Activated CD4-positive, CD25-positive, alpha-beta regulatory T cell treated with anti-CD3 and anti-CD28 coated beads, Interleukin-2, amount 50 U/mL, for 16 hours (primary cell): ENCODE measurements around the gene INSIG2.
"Not testable (repeated sequence)": the region's sequence is repeated elsewhere in the genome, so short reads cannot be mapped to it uniquely, and the experiment has no call there.

ENCODE experiments used
- DNase-seq: peaks from one replicate; pipeline ENCODE4 v3.0.0-alpha.2; 2020; ENCODE audit warnings: low read depth, low spot score

INSIG2 gene

GRCh38 chr2:118059919-118060478 lies 28.3 kb upstream of the INSIG2 start:
- no peak for DNase-seq

- no peak for DNase-seq
These were observed 26.9 kb upstream of the INSIG2 start for GRCh38 chr2:118061135-118061955.

- DNase-seq, result no peak
These were observed 26.2 kb upstream of the INSIG2 start for GRCh38 chr2:118062048-118062447.

GRCh38 chr2:118062669-118063068 lies 25.6 kb upstream of the INSIG2 start:
- DNase-seq, result no peak

- DNase-seq, result no peak
These were observed 23.1 kb upstream of the INSIG2 start for GRCh38 chr2:118065015-118065706.

- no peak for DNase-seq
These were observed 22.3 kb upstream of the INSIG2 start for GRCh38 chr2:118065921-118066511.

GRCh38 chr2:118077636-118078247 lies 10.5 kb upstream of the INSIG2 start:
- DNase-seq, result no peak

GRCh38 chr2:118078734-118079133 lies 9.5 kb upstream of the INSIG2 start:
- DNase-seq, result no peak

- DNase-seq, result no peak
These were observed 3.7 kb upstream of the INSIG2 start for GRCh38 chr2:118084491-118085089.

- DNase-seq, result no peak
These were observed 2.9 kb upstream of the INSIG2 start for GRCh38 chr2:118085173-118086023.

- DNase-seq, result no peak
These were observed 2.1 kb upstream of the INSIG2 start for GRCh38 chr2:118086024-118086633.

GRCh38 chr2:118089139-118089800 lies 999 bp downstream of the INSIG2 start:
- DNase-seq, result no peak

- DNase-seq, result no peak
These were observed 2.3 kb downstream of the INSIG2 start for GRCh38 chr2:118090387-118091139.

GRCh38 chr2:118091140-118091478 lies 2.8 kb downstream of the INSIG2 start:
- DNase-seq, result no peak

- DNase-seq, result no peak
These were observed 3.4 kb downstream of the INSIG2 start for GRCh38 chr2:118091631-118092030.

- DNase-seq, result not testable (repeated sequence)
These were observed 5.8 kb downstream of the INSIG2 start for GRCh38 chr2:118094102-118094501.

- DNase-seq, result no peak
These were observed 6.2 kb downstream of the INSIG2 start for GRCh38 chr2:118094503-118094902.

- no peak for DNase-seq
These were observed 7.3 kb downstream of the INSIG2 start for GRCh38 chr2:118095610-118096009.

- no peak for DNase-seq
These were observed 9.4 kb downstream of the INSIG2 start for GRCh38 chr2:118097657-118098056.
